ENCODE measurements around the gene NCEH1. TPM values are rescaled to one million over a fixed set of nuclear protein-coding genes. Genes with fewer than 3 reads are reported as not detected.

NCEH1 gene
- total RNA-seq, 2 experiments from 2014 or later = 5.8 to 6.8 TPM

GRCh38 chr3:172617013-172617706 is 93.7 kb downstream of the NCEH1 start:
- H3K27me3 Mint-ChIP-seq = no peaks in the 10 kb centered on the region
- H3K36me3 Mint-ChIP-seq = peaks cover 14% of the 10 kb centered on the region
- peaks cover 18% of the 10 kb centered on the region for H3K4me1 Mint-ChIP-seq
- DNase-seq (no peak), ATAC-seq (ENCODE audit: low read depth) (no peak)
- peaks cover 5% of the 10 kb centered on the region for H3K9me3 Mint-ChIP-seq
- H3K27ac Mint-ChIP-seq = peak overlapping the region; percentile 52
- POLR2A ChIA-PET = no interaction called here
- no peak overlapping the region for H3K4me3 Mint-ChIP-seq

- Mint-ChIP-seq H3K27me3 (no peaks in the 10 kb centered on the region), H3K36me3 (peaks cover 14% of the 10 kb centered on the region), H3K4me1 (peaks cover 15% of the 10 kb centered on the region), H3K27ac (peak overlapping the region; percentile 81), H3K4me3 (peak overlapping the region; percentile 78), H3K9me3 (peaks cover 5% of the 10 kb centered on the region)
- peak; percentile 64 for ATAC-seq (ENCODE audit: low read depth)
- POLR2A ChIA-PET = interaction anchor here (0.6 kb wide), 1 partner anchor 21 kb away, joined by 3 read pairs; no protein-coding TSS in a partner anchor
- DNase-seq = no peak
Measured at GRCh38 chr3:172616031-172616461, 94.8 kb downstream of the NCEH1 start.

GRCh38 chr3:172615296-172615695 is 95.6 kb downstream of the NCEH1 start:
- DNase-seq (no peak), ATAC-seq (ENCODE audit: low read depth) (no peak)
- H3K27me3 Mint-ChIP-seq = no peaks in the 10 kb centered on the region
- POLR2A ChIA-PET = no interaction called here
- H3K4me3 Mint-ChIP-seq = no peak overlapping the region
- H3K4me1 Mint-ChIP-seq = peaks cover 13% of the 10 kb centered on the region
- H3K36me3 Mint-ChIP-seq = peaks cover 18% of the 10 kb centered on the region
- H3K9me3 Mint-ChIP-seq = peaks cover 8% of the 10 kb centered on the region
- peak overlapping the region; percentile 64 for H3K27ac Mint-ChIP-seq

- no peaks in the 10 kb centered on the region for H3K27me3 Mint-ChIP-seq
- no peak for ATAC-seq (ENCODE audit: low read depth)
- H3K9me3 Mint-ChIP-seq = peaks cover 8% of the 10 kb centered on the region
- no peak for DNase-seq
- peaks cover 12% of the 10 kb centered on the region for H3K4me1 Mint-ChIP-seq
- POLR2A ChIA-PET = no interaction called here
- H3K36me3 Mint-ChIP-seq = peaks cover 17% of the 10 kb centered on the region
- H3K4me3 Mint-ChIP-seq = no peak overlapping the region
- H3K27ac Mint-ChIP-seq = peak overlapping the region; percentile 64
Measured at GRCh38 chr3:172614340-172615274, 96.3 kb downstream of the NCEH1 start.

- H3K9me3 Mint-ChIP-seq = peaks cover 9% of the 10 kb centered on the region
- H3K36me3 Mint-ChIP-seq = peaks cover 18% of the 10 kb centered on the region
- ATAC-seq (ENCODE audit: low read depth) (no peak), DNase-seq (no peak)
- H3K4me3 Mint-ChIP-seq = no peak overlapping the region
- no peaks in the 10 kb centered on the region for H3K27me3 Mint-ChIP-seq
- no peak overlapping the region for H3K27ac Mint-ChIP-seq
- POLR2A ChIA-PET = no interaction called here
- H3K4me1 Mint-ChIP-seq = peaks cover 12% of the 10 kb centered on the region
Measured at GRCh38 chr3:172613845-172614244, 97.0 kb downstream of the NCEH1 start.

GRCh38 chr3:172612871-172613678 is 97.8 kb downstream of the NCEH1 start:
- DNase-seq = no peak
- Mint-ChIP-seq H3K27ac (no peak overlapping the region), H3K27me3 (no peaks in the 10 kb centered on the region), H3K4me1 (peaks cover 12% of the 10 kb centered on the region), H3K9me3 (peaks cover 9% of the 10 kb centered on the region), H3K36me3 (peaks cover 18% of the 10 kb centered on the region), H3K4me3 (no peak overlapping the region)
- POLR2A ChIA-PET = no interaction called here
- ATAC-seq (ENCODE audit: low read depth) = no peak

- Mint-ChIP-seq H3K36me3 (peaks cover 16% of the 10 kb centered on the region), H3K27me3 (no peaks in the 10 kb centered on the region), H3K9me3 (peaks cover 8% of the 10 kb centered on the region), H3K4me3 (no peak overlapping the region), H3K4me1 (no peaks in the 10 kb centered on the region), H3K27ac (no peak overlapping the region)
- POLR2A ChIA-PET = no interaction called here
- no peak for ATAC-seq (ENCODE audit: low read depth)
- no peak for DNase-seq
Measured at GRCh38 chr3:172609750-172610149, 101.1 kb downstream of the NCEH1 start.

GRCh38 chr3:172608575-172608974 is 102.3 kb downstream of the NCEH1 start:
- POLR2A ChIA-PET = interaction anchor here (1.0 kb wide), 1 partner anchor 22 kb away, joined by 3 read pairs; no protein-coding TSS in a partner anchor
- Mint-ChIP-seq H3K4me3 (no peak overlapping the region), H3K9me3 (peaks cover 8% of the 10 kb centered on the region), H3K4me1 (no peaks in the 10 kb centered on the region), H3K27me3 (no peaks in the 10 kb centered on the region), H3K36me3 (peaks cover 17% of the 10 kb centered on the region), H3K27ac (no peak overlapping the region)
- ATAC-seq (ENCODE audit: low read depth) = no peak
- DNase-seq = no peak

GRCh38 chr3:172607305-172608121 is 103.4 kb downstream of the NCEH1 start:
- no peak overlapping the region for H3K27ac Mint-ChIP-seq
- ATAC-seq (ENCODE audit: low read depth) (no peak), DNase-seq (no peak)
- no peaks in the 10 kb centered on the region for H3K27me3 Mint-ChIP-seq
- H3K36me3 Mint-ChIP-seq = peaks cover 18% of the 10 kb centered on the region
- POLR2A ChIA-PET = no interaction called here
- H3K9me3 Mint-ChIP-seq = peaks cover 8% of the 10 kb centered on the region
- no peak overlapping the region for H3K4me3 Mint-ChIP-seq
- no peaks in the 10 kb centered on the region for H3K4me1 Mint-ChIP-seq

GRCh38 chr3:172606021-172606420 is 104.8 kb downstream of the NCEH1 start:
- Mint-ChIP-seq H3K27ac (no peak overlapping the region), H3K27me3 (no peaks in the 10 kb centered on the region), H3K9me3 (peaks cover 8% of the 10 kb centered on the region), H3K4me3 (no peak overlapping the region), H3K4me1 (no peaks in the 10 kb centered on the region), H3K36me3 (peaks cover 22% of the 10 kb centered on the region)
- no peak for DNase-seq
- POLR2A ChIA-PET = no interaction called here
- ATAC-seq (ENCODE audit: low read depth) = no peak

GRCh38 chr3:172604895-172605646 is 105.8 kb downstream of the NCEH1 start:
- Mint-ChIP-seq H3K4me3 (no peak overlapping the region), H3K9me3 (peaks cover 5% of the 10 kb centered on the region), H3K27me3 (no peaks in the 10 kb centered on the region), H3K4me1 (no peaks in the 10 kb centered on the region), H3K27ac (no peak overlapping the region), H3K36me3 (peaks cover 19% of the 10 kb centered on the region)
- no peak for ATAC-seq (ENCODE audit: low read depth)
- DNase-seq = no peak
- POLR2A ChIA-PET = no interaction called here
